Activated CD8-positive, alpha-beta T cell treated with anti-CD3 and anti-CD28 coated beads for 36 hours (primary cell): ENCODE results near the gene ALKBH3. TPM values are rescaled to one million over a fixed set of nuclear protein-coding genes. Genes with fewer than 3 reads are reported as not detected.

Source experiments
- ATAC-seq: fragments of 200-7000 bp; cut with Tn5 transposase; one replicate; pipeline ENCODE4 v1.10.0; 2021; ENCODE audit warnings: mild to moderate bottlenecking, moderate library complexity
- CTCF ChIA-PET: fragments of 350-600 bp; sonication (Branson Sonifier 250); formaldehyde crosslinking; loops from one replicate; lab custom pipeline; 2021; ENCODE audit warnings: antibody characterized with exemption; lab: Charles Lee
- POLR2A ChIA-PET: fragments of 350-600 bp; sonication (Branson Sonifier 250); formaldehyde crosslinking; loops from one replicate; lab custom pipeline; 2021; ENCODE audit warnings: antibody characterized with exemption; lab: Charles Lee
- DNase-seq: peaks from one replicate; pipeline ENCODE4 v3.0.0-alpha.2; 2020
- H3K27ac Mint-ChIP-seq: one replicate; pipeline ENCODE4 v1.8.0; 2021; ENCODE audit warnings: mild to moderate bottlenecking, mixed read lengths
- H3K27me3 Mint-ChIP-seq: one replicate; pipeline ENCODE4 v1.8.0; 2021; ENCODE audit warnings: mixed read lengths
- H3K36me3 Mint-ChIP-seq: one replicate; pipeline ENCODE4 v1.8.0; 2021; ENCODE audit warnings: low read depth, mixed read lengths
- H3K4me1 Mint-ChIP-seq: one replicate; pipeline ENCODE4 v1.8.0; 2021; ENCODE audit warnings: low read depth, mixed read lengths
- H3K4me3 Mint-ChIP-seq: one replicate; pipeline ENCODE4 v1.8.0; 2021; ENCODE audit warnings: mild to moderate bottlenecking, moderate library complexity, mixed read lengths
- H3K9me3 Mint-ChIP-seq: one replicate; pipeline ENCODE4 v1.8.0; 2021; ENCODE audit warnings: mixed read lengths
- intact Hi-C: fragments of 100-400 bp; cut with micrococcal nuclease; formaldehyde crosslinking; loops from one replicate; pipeline ENCODE4 v1.10.0; 2022
- total RNA-seq, 2 experiments: library from RNA; stranded (reverse); gene quantifications; one replicate each; pipeline ENCODE4 v1.2.3, GENCODE V29; 2021
- TF ChIP-seq, protein P1 (sequence below): fragments of 200-600 bp; IDR thresholded peaks from one replicate; pipeline ENCODE4 v1.8.0; 2022; ENCODE audit warnings: antibody characterized with exemption, mild to moderate bottlenecking

The ALKBH3 gene
- total RNA-seq, 2 experiments from 2014 or later = 40.1 to 48.4 TPM

GRCh38 chr11:43950311-43950855 is 69.8 kb downstream of the ALKBH3 start:
- no peak for DNase-seq
- intact Hi-C loops = no loop called here
- CTCF ChIA-PET = no interaction called here
- Mint-ChIP-seq H3K4me3 (no peak overlapping the region), H3K27me3 (peaks cover 40% of the 10 kb centered on the region), H3K27ac (no peak overlapping the region), H3K36me3 (no peaks in the 10 kb centered on the region), H3K4me1 (no peaks in the 10 kb centered on the region), H3K9me3 (no peaks in the 10 kb centered on the region)
- TF ChIP-seq, protein P1, sequence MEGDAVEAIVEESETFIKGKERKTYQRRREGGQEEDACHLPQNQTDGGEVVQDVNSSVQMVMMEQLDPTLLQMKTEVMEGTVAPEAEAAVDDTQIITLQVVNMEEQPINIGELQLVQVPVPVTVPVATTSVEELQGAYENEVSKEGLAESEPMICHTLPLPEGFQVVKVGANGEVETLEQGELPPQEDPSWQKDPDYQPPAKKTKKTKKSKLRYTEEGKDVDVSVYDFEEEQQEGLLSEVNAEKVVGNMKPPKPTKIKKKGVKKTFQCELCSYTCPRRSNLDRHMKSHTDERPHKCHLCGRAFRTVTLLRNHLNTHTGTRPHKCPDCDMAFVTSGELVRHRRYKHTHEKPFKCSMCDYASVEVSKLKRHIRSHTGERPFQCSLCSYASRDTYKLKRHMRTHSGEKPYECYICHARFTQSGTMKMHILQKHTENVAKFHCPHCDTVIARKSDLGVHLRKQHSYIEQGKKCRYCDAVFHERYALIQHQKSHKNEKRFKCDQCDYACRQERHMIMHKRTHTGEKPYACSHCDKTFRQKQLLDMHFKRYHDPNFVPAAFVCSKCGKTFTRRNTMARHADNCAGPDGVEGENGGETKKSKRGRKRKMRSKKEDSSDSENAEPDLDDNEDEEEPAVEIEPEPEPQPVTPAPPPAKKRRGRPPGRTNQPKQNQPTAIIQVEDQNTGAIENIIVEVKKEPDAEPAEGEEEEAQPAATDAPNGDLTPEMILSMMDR = no peak
- POLR2A ChIA-PET = interaction anchor here (0.6 to 0.7 kb wide), 2 partner anchors 154 to 283 kb away, joined by 3 to 4 read pairs; no protein-coding TSS in a partner anchor
- ATAC-seq = no peak

GRCh38 chr11:43951231-43951630 is 70.6 kb downstream of the ALKBH3 start:
- Mint-ChIP-seq H3K36me3 (no peaks in the 10 kb centered on the region), H3K27ac (no peak overlapping the region), H3K4me1 (no peaks in the 10 kb centered on the region), H3K27me3 (peaks cover 38% of the 10 kb centered on the region), H3K4me3 (no peak overlapping the region), H3K9me3 (no peaks in the 10 kb centered on the region)
- ChIA-PET CTCF (no interaction called here), POLR2A (interaction anchor here (0.7 kb wide), 1 partner anchor 153 kb away, joined by 3 read pairs; no protein-coding TSS in a partner anchor)
- intact Hi-C loops = no loop called here
- DNase-seq (no peak), ATAC-seq (no peak)
- TF ChIP-seq, protein P1 = no peak

DNA sequence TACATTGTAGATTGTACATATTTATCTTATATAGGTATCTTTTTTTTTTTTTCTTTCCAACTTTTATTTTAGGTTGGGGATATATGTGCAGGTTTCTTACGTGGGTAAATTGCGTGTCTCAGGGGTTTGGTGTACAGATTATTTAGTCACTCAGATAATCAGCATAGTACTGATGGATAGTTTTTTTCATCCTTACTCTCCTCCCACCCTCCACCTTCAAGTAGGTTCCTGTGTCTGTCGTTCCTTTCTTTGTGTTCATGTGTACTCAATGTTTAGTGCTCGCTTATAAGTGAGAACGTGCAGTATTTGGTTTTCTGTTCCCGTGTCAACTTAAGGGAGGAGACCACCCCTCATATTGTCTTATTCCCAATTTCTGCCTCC is 71.4 kb downstream of the ALKBH3 start:
- ChIA-PET POLR2A (no interaction called here), CTCF (no interaction called here)
- intact Hi-C loops = no loop called here
- ATAC-seq (no peak), DNase-seq (no peak)
- Mint-ChIP-seq H3K4me1 (no peaks in the 10 kb centered on the region), H3K4me3 (no peak overlapping the region), H3K36me3 (no peaks in the 10 kb centered on the region), H3K27ac (no peak overlapping the region), H3K9me3 (no peaks in the 10 kb centered on the region), H3K27me3 (peaks cover 33% of the 10 kb centered on the region)
- TF ChIP-seq, protein P1 = no peak

- Mint-ChIP-seq H3K9me3 (no peaks in the 10 kb centered on the region), H3K27ac (no peak overlapping the region), H3K4me3 (no peak overlapping the region), H3K27me3 (peaks cover 28% of the 10 kb centered on the region), H3K36me3 (no peaks in the 10 kb centered on the region), H3K4me1 (no peaks in the 10 kb centered on the region)
- ATAC-seq = no peak
- CTCF ChIA-PET = no interaction called here
- DNase-seq = no peak
- intact Hi-C loops = no loop called here
- POLR2A ChIA-PET = no interaction called here
- TF ChIP-seq, protein P1 = no peak
Observed at GRCh38 chr11:43952401-43953342, 72.0 kb downstream of the ALKBH3 start.

GRCh38 chr11:43953521-43953920 is 72.9 kb downstream of the ALKBH3 start:
- no peaks in the 10 kb centered on the region for H3K36me3 Mint-ChIP-seq

More at GRCh38 chr11:43953521-43953920, 72.9 kb downstream of the ALKBH3 start:
- H3K27me3 Mint-ChIP-seq = peaks cover 28% of the 10 kb centered on the region
- DNase-seq = peak; percentile 14
- no peak overlapping the region for H3K4me3 Mint-ChIP-seq
- POLR2A ChIA-PET = no interaction called here
- no peaks in the 10 kb centered on the region for H3K9me3 Mint-ChIP-seq
- CTCF ChIA-PET = no interaction called here
- no peaks in the 10 kb centered on the region for H3K4me1 Mint-ChIP-seq
- peak; percentile 64 for ATAC-seq
- intact Hi-C loops = no loop called here
- TF ChIP-seq, protein P1 = no peak
- H3K27ac Mint-ChIP-seq = no peak overlapping the region
